Retinal pigment epithelial cell (primary cell): Measurements from ENCODE around the gene ZNF540.

Experiments used
- DNase-seq: peaks from one replicate; pipeline ENCODE4 v3.0.0-alpha.2; 2010; ENCODE audit warnings: low read depth
- H3K4me3 ChIP-seq: 2 replicates; pipeline ENCODE4 v1.5.1; 2011; ENCODE audit warnings: mild to moderate bottlenecking, low read length, control low read depth, moderate library complexity
- CTCF ChIP-seq: conservative IDR thresholded peaks from 2 replicates; pipeline ENCODE4 v1.5.1; 2011; ENCODE audit warnings: low read depth, low read length, control low read depth, inconsistent platforms

Gene ZNF540

GRCh38 chr19:37583340-37583739 is 11.3 kb upstream of the ZNF540 start:
- TF ChIP-seq CTCF, result no peak
- no peak overlapping the region for H3K4me3 ChIP-seq
- no peak for DNase-seq

GRCh38 chr19:37593996-37594303 is 726 bp upstream of the ZNF540 start:
- TF ChIP-seq CTCF, result no peak
- H3K4me3 ChIP-seq, result peak overlapping the region; percentile 94
- no peak for DNase-seq

- H3K4me3 ChIP-seq, result peak overlapping the region; percentile 94
- DNase-seq, result peak; percentile 1
- TF ChIP-seq CTCF, result no peak
Measured at GRCh38 chr19:37594982-37595382, 306 bp downstream of the ZNF540 start.

- TF ChIP-seq CTCF, result no peak
- no peak for DNase-seq
- H3K4me3 ChIP-seq, result no peak overlapping the region
Measured at GRCh38 chr19:37635076-37636056, 40.7 kb downstream of the ZNF540 start.

- TF ChIP-seq CTCF, result no peak
- DNase-seq, result peak; percentile 7
Measured at GRCh38 chr19:37654118-37654517, 59.4 kb downstream of the ZNF540 start.

GRCh38 chr19:37654629-37655300 is 60.1 kb downstream of the ZNF540 start:
- H3K4me3 ChIP-seq, result peak overlapping the region; percentile 81
- DNase-seq, result peak; percentile 9
- TF ChIP-seq CTCF, result no peak

More at GRCh38 chr19:37654118-37654517, 59.4 kb downstream of the ZNF540 start:
- peak overlapping the region; percentile 81 for H3K4me3 ChIP-seq
